Right atrium auricular region (tissue), 2 donors: ENCODE data around the gene KCP. TPM values are rescaled to one million over a fixed set of nuclear protein-coding genes. Genes with fewer than 3 reads are reported as not detected.

Experiments
- DNase-seq: peaks from one replicate; pipeline ENCODE4 v3.0.0-alpha.2; 2019; ENCODE audit warnings: low spot score
- H3K27ac ChIP-seq, 2 donors: fragments of 200-600 bp; sonication (generic); 1 replicate in 1 of 2; 2 replicates in 1 of 2; pipeline ENCODE4 v1.5.1; 2016 to 2019
- H3K27me3 ChIP-seq, 2 donors: fragments of 200-600 bp; sonication (generic); one replicate each; pipeline versions ENCODE4 v1.5.1 to v1.6.0; 2017 to 2019
- H3K36me3 ChIP-seq: fragments of 200-600 bp; sonication (generic); one replicate; pipeline ENCODE4 v1.5.1; 2016
- H3K4me1 ChIP-seq, 2 donors: fragments of 200-600 bp; sonication (generic); one replicate each; pipeline versions ENCODE4 v1.5.1 to v1.6.0; 2017 to 2019
- H3K4me3 ChIP-seq, 2 donors: fragments of 200-600 bp; sonication (generic); 1 replicate in 1 of 2; 2 replicates in 1 of 2; pipeline ENCODE4 v1.5.1; 2017 to 2019; ENCODE audit warnings: mild to moderate bottlenecking in 1 of 2, moderate library complexity in 1 of 2
- H3K9me3 ChIP-seq, 2 donors: fragments of 200-600 bp; sonication (generic); one replicate each; pipeline ENCODE4 v1.5.1; 2019
- CTCF ChIP-seq, 2 donors: fragments of 200-600 bp; sonication (generic); IDR thresholded peaks; one replicate each; pipeline ENCODE4 v1.5.1; 2019; ENCODE audit warnings: antibody characterized with exemption in 2 of 2
- total RNA-seq, 2 donors: library from RNA; depleted of rRNA; stranded (reverse); fragments of >200 nt; gene quantifications; one replicate each; pipeline ENCODE4 v1.1.0, GENCODE V29; 2016

KCP gene
- total RNA-seq, 2 donors from 2014 or later: not detected

GRCh38 chr7:128827248-128827958 is 83.1 kb downstream of the KCP start:
- Histone ChIP-seq H3K4me1 (peaks cover 0 to 47% of the 10 kb centered on the region in 2 donors), H3K4me3 (peak overlapping the region in 1 of 2 donors; percentile 4), H3K27me3 (no peaks in the 10 kb centered on the region), H3K27ac (peak overlapping the region; percentile 93 to 99), H3K9me3 (no peaks in the 10 kb centered on the region), H3K36me3 (no peaks in the 10 kb centered on the region)
- no peak for TF ChIP-seq CTCF (IDR thresholded peaks at IDR 0.05)
- no peak for DNase-seq

- no peak for TF ChIP-seq CTCF (IDR thresholded peaks at IDR 0.05)
- no peaks in the 10 kb centered on the region for H3K9me3 ChIP-seq
- H3K4me1 ChIP-seq: peaks cover 0 to 42% of the 10 kb centered on the region in 2 donors
- no peaks in the 10 kb centered on the region for H3K27me3 ChIP-seq
- no peaks in the 10 kb centered on the region for H3K36me3 ChIP-seq
- peak overlapping the region; percentile 93 to 99 for H3K27ac ChIP-seq
- no peak for DNase-seq
- no peak overlapping the region for H3K4me3 ChIP-seq
Measured at GRCh38 chr7:128826916-128827247, 83.6 kb downstream of the KCP start.

Other genes starting within 250 kb of the KCP start
- under 1 TPM; 0.39 to 0.63 TPM for gene GARIN1A, start 238.4 kb downstream of the KCP start, total RNA-seq
- 100 to 1,000 TPM; 190 to 286 TPM for gene CALU, start 171.3 kb downstream of the KCP start, total RNA-seq
- gene OPN1SW, start 134.9 kb downstream of the KCP start, total RNA-seq: not detected
- 1 to 10 TPM; 2.6 to 8.5 TPM for gene CCDC136, start 118.7 kb downstream of the KCP start, total RNA-seq
- gene FLNC, start 80.3 kb downstream of the KCP start, total RNA-seq: 100 to 1,000 TPM; 215 to 646 TPM
- 100 to 1,000 TPM; 121 TPM for gene ATP6V1F, start 47.9 kb downstream of the KCP start, total RNA-seq
- gene IRF5, start 27.2 kb upstream of the KCP start, total RNA-seq: 1 to 10 TPM; 2.7 to 4.4 TPM
- 10 to 100 TPM; 23.5 to 23.6 TPM for gene TNPO3, start 144.4 kb upstream of the KCP start, total RNA-seq
- gene TSPAN33, start 234.0 kb upstream of the KCP start, total RNA-seq: 10 to 100 TPM in 1 of 2 donors, 1 to 10 TPM in 1; 9.8 to 11.1 TPM